ENCODE measurements around the gene MTR. TPM values are rescaled to one million over a fixed set of nuclear protein-coding genes. Genes with fewer than 3 reads are reported as not detected.

MTR gene
- 10 to 100 TPM; 42.9 to 78.8 (median 49.4) TPM for total RNA-seq
- polyA plus RNA-seq: 10 to 100 TPM; 19.8 to 23.0 TPM
- total RNA-seq: 229 reads per million, percentile 94 among the genes with 10 or more reads in this experiment

DNA sequence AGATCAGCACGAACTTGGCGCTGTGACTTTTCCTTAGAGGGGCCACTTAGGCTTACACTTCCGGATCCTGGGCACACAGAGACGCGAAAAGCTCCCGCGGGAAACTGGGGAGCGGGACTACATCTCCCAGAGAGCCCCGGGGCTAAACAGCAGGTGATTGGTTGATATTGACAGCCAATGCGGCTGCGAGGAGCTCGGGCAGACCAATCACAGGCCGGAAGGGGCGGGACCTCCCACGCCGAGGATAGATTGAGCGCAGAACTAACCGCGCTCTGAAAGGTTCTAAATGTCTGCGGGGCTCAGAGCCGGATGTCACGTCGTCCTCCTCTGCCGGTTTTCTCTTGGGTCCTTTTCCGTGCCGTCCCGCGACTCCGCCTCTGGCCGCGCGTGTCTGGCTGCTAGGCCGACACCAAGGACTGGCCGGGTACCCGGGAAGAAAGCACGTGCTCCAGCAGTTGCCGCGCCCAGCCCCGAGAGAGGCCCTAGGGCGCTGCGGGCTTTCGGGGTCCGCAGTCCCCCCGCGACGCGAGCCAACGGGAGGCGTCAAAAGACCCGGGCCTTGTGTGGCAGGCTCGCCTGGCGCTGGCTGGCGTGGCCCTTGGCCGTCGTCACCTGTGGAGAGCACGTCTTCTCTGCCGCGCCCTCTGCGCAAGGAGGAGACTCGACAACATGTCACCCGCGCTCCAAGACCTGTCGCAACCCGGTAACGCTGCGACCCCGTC, at the start of gene MTR:
Gene MTR, plus strand, starts transcription at position 258 of the 722 bp plus-strand sequence. Its CDS starts 412 bp downstream, at position 670.
- Mint-ChIP-seq H3K27me3 (peaks cover 0 to 13% (median 0%) of the 10 kb centered on the region in 5 donors), H3K4me1 (peaks cover 14 to 49% (median 41%) of the 10 kb centered on the region in 7 donors), H3K27ac (peak within 1 kb of the TSS; percentile 93 to 100 (median 97)), H3K4me3 (peak within 1 kb of the TSS; percentile 87 to 99 (median 95)), H3K9me3 (no peaks in the 10 kb centered on the region), H3K36me3 (peaks cover 0 to 7% (median 0%) of the 10 kb centered on the region in 5 donors)
- DNase-seq (peak; percentile 84 to 97 (median 96)), ATAC-seq (peak; percentile 95)
- no peaks in the 10 kb centered on the region for H3K27me3 ChIP-seq (ENCODE audit: control insufficient read depth in 2 of 2, insufficient read depth in 2 of 2, low read length in 2 of 2)
- ChIA-PET CTCF (interaction anchor here (0.7 kb wide), 1 partner anchor 556 kb away, joined by 3 read pairs; no protein-coding TSS in a partner anchor), POLR2A (interaction anchor here (0.6 to 1.4 kb wide), 13 partner anchors 8 to 511 kb away, joined by 3 to 7 read pairs (median 3); partner anchors contain the start of gene HEATR1)
- H3K9me3 ChIP-seq (ENCODE audit: control insufficient read depth in 2 of 3, low read length in 3 of 3): no peaks in the 10 kb centered on the region
- peak within 1 kb of the TSS; percentile 98 for H3K27ac ChIP-seq (ENCODE audit: low read depth, low read length)
- peaks cover 0 to 6% (median 0%) of the 10 kb centered on the region in 3 experiments for H3K36me3 ChIP-seq (ENCODE audit: control insufficient read depth in 2 of 3, insufficient read depth in 3 of 3, low read length in 3 of 3)
- intact Hi-C loops (cut with micrococcal nuclease): loop anchor here (1.0 to 10.0 kb wide), 13 partner anchors 36 to 1670 kb away; partner anchors contain the start of genes ARID4B (in 2 of the 2), GGPS1 (in 2 of the 2), HEATR1 (in 2 of the 2) and ACTN2 (in 1 of the 2)
- peak within 1 kb of the TSS; percentile 61 for H3K4me3 ChIP-seq (ENCODE audit: low read length)
- H3K4me1 ChIP-seq (ENCODE audit: control insufficient read depth in 2 of 2, insufficient read depth in 2 of 2, low read length in 2 of 2): peaks cover 13 to 14% of the 10 kb centered on the region in 2 donors

DNA sequence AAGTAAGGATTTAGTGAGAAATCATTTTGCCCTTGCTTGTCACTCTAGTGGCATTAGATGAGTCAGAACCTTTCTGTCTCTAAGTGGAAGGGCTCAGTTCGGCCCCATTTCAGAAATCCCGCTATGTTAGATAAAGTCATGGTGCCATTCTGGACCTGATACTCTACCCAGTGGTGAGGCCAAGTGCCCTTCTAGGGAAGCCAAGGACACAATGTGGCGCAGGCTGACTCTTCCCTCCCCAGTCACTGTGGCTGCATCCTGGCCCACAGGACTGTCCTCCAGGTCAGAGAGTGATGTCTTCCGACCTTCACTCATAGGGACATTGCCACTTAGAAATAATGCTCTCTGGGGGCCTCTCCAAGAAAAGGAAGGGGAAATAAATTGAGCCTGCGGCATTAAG, 48.3 kb upstream of the MTR start:
- Histone ChIP-seq H3K36me3 (ENCODE audit: control insufficient read depth in 2 of 3, insufficient read depth in 3 of 3, low read length in 3 of 3) (no peaks in the 10 kb centered on the region), H3K4me3 (ENCODE audit: low read length) (no peak overlapping the region), H3K27ac (ENCODE audit: low read depth, low read length) (no peak overlapping the region), H3K9me3 (ENCODE audit: control insufficient read depth in 2 of 3, low read length in 3 of 3) (no peaks in the 10 kb centered on the region), H3K4me1 (ENCODE audit: control insufficient read depth in 2 of 2, insufficient read depth in 2 of 2, low read length in 2 of 2) (no peaks in the 10 kb centered on the region), H3K27me3 (ENCODE audit: control insufficient read depth in 2 of 2, insufficient read depth in 2 of 2, low read length in 2 of 2) (no peaks in the 10 kb centered on the region)
- ATAC-seq (no peak), DNase-seq (no peak)
- Mint-ChIP-seq H3K4me3 (no peak overlapping the region), H3K27ac (no peak overlapping the region), H3K4me1 (no peaks in the 10 kb centered on the region), H3K36me3 (no peaks in the 10 kb centered on the region), H3K9me3 (no peaks in the 10 kb centered on the region), H3K27me3 (peaks cover 2 to 16% (median 10%) of the 10 kb centered on the region in 5 donors)
- intact Hi-C loops (cut with micrococcal nuclease): no loop called here
- ChIA-PET CTCF (no interaction called here), POLR2A (no interaction called here)

DNA sequence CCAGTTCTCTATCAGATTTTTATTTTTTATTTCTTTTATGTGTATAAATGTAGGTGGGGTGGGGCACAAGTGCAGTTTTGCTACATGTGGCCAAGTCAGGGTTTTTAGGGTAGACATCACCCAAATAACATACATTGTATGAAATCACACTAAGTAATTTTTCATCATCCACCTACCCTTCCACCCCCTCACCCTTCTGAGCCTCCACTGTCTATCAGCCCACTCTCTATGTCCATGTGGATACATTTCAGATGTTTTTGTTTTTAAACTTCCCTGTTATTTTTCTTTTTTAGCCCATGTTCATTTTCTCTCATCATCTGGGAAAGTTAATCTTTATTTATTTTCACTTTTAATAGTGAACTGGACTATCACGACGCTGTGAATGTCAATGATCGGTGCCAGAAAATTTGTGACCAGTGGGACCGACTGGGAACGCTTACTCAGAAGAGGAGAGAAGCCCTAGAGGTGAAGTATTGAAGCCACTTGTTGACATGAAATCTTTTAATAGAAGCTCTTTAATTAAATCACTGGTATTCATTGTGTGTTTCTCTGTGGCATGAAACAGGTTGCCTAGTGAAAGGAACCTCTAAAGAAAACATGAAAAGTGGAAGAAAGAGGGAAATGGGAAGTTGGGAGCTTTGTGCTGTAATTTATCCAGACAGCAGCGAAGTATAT, 47.6 kb upstream of the MTR start:
- H3K9me3 Mint-ChIP-seq: no peaks in the 10 kb centered on the region
- H3K36me3 ChIP-seq (ENCODE audit: control insufficient read depth in 2 of 3, insufficient read depth in 3 of 3, low read length in 3 of 3): no peaks in the 10 kb centered on the region
- ChIA-PET CTCF (no interaction called here), POLR2A (no interaction called here)
- H3K9me3 ChIP-seq (ENCODE audit: control insufficient read depth in 2 of 3, low read length in 3 of 3): no peaks in the 10 kb centered on the region
- H3K27ac ChIP-seq (ENCODE audit: low read depth, low read length): no peak overlapping the region
- peaks cover 2 to 20% (median 10%) of the 10 kb centered on the region in 5 donors for H3K27me3 Mint-ChIP-seq
- H3K4me3 Mint-ChIP-seq: no peak overlapping the region
- no peak for ATAC-seq
- DNase-seq: no peak
- H3K4me1 Mint-ChIP-seq: no peaks in the 10 kb centered on the region
- no peaks in the 10 kb centered on the region for H3K36me3 Mint-ChIP-seq
- intact Hi-C loops (cut with micrococcal nuclease): no loop called here
- H3K27me3 ChIP-seq (ENCODE audit: control insufficient read depth in 2 of 2, insufficient read depth in 2 of 2, low read length in 2 of 2): no peaks in the 10 kb centered on the region
- no peak overlapping the region for H3K27ac Mint-ChIP-seq
- no peak overlapping the region for H3K4me3 ChIP-seq (ENCODE audit: low read length)
- no peaks in the 10 kb centered on the region for H3K4me1 ChIP-seq (ENCODE audit: control insufficient read depth in 2 of 2, insufficient read depth in 2 of 2, low read length in 2 of 2)

DNA sequence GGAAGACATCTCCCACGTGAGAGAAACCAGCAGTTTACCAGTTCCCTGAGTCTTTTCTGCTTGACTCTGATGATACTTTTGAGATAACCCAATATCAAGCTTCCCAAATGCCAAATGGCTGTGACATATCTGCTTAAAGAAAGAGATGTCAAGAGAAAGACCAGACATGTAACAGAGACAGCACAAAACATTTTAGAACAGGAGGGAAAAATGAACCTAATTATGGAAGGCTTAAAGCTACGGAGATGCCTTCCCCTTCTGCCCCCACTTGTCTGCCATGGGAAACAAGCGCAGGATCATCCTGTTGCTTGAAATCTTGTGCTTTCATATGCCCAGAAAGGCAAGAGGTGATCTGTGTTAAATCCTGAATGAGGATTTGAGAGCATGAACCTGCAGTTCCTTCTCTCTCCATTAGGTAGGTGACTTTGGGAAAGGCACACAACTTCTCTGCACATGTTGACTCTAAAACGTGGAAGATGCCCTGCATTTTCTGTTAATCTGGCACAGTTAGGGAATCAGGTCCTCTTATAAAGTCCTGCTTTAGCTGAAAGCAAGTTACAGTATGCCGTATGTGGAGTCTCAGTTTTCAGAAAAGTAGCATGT, 46.7 kb upstream of the MTR start:
- ChIA-PET CTCF (no interaction called here), POLR2A (interaction anchor here (1.1 kb wide), 1 partner anchor 13 kb away, joined by 3 read pairs; no protein-coding TSS in a partner anchor)
- ATAC-seq (no peak), DNase-seq (no peak)
- Histone ChIP-seq H3K4me1 (ENCODE audit: control insufficient read depth in 2 of 2, insufficient read depth in 2 of 2, low read length in 2 of 2) (no peaks in the 10 kb centered on the region), H3K4me3 (ENCODE audit: low read length) (no peak overlapping the region), H3K27ac (ENCODE audit: low read depth, low read length) (no peak overlapping the region), H3K9me3 (ENCODE audit: control insufficient read depth in 2 of 3, low read length in 3 of 3) (no peaks in the 10 kb centered on the region), H3K27me3 (ENCODE audit: control insufficient read depth in 2 of 2, insufficient read depth in 2 of 2, low read length in 2 of 2) (no peaks in the 10 kb centered on the region), H3K36me3 (ENCODE audit: control insufficient read depth in 2 of 3, insufficient read depth in 3 of 3, low read length in 3 of 3) (no peaks in the 10 kb centered on the region)
- intact Hi-C loops (cut with micrococcal nuclease): no loop called here
- Mint-ChIP-seq H3K4me3 (no peak overlapping the region), H3K4me1 (no peaks in the 10 kb centered on the region), H3K27me3 (peaks cover 2 to 20% (median 5%) of the 10 kb centered on the region in 5 donors), H3K36me3 (no peaks in the 10 kb centered on the region), H3K9me3 (no peaks in the 10 kb centered on the region), H3K27ac (no peak overlapping the region)

DNA sequence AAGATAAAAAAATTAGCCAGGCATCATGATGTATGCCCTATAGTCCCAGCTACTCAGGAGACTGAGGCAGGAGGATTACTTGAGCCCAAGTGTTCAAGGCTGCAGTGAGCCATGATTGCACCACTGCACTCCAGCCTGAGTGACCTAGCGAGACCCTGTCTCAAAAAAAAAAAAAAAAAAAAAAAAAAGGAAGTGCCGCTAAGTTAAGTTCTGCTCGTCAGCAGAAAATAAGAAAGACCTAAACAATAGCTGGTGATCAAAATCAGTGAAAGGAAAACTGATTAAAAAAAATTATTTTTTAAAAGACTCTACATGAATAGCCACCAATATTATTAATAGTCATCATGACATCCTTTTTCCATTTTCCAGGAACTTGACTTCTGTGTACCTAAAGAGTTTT, 44.2 kb upstream of the MTR start:
- no peaks in the 10 kb centered on the region for H3K9me3 Mint-ChIP-seq
- no peaks in the 10 kb centered on the region for H3K4me1 Mint-ChIP-seq
- H3K27me3 Mint-ChIP-seq: peaks cover 2 to 20% (median 5%) of the 10 kb centered on the region in 5 donors
- H3K36me3 Mint-ChIP-seq: no peaks in the 10 kb centered on the region
- H3K27ac Mint-ChIP-seq: no peak overlapping the region
- H3K4me3 Mint-ChIP-seq: no peak overlapping the region
- ATAC-seq: no peak
- intact Hi-C loops (cut with micrococcal nuclease): no loop called here
- H3K4me1 ChIP-seq (ENCODE audit: control insufficient read depth in 2 of 2, insufficient read depth in 2 of 2, low read length in 2 of 2): no peaks in the 10 kb centered on the region
- H3K9me3 ChIP-seq (ENCODE audit: control insufficient read depth in 2 of 3, low read length in 3 of 3): no peaks in the 10 kb centered on the region
- H3K27me3 ChIP-seq (ENCODE audit: control insufficient read depth in 2 of 2, insufficient read depth in 2 of 2, low read length in 2 of 2): no peaks in the 10 kb centered on the region
- no peaks in the 10 kb centered on the region for H3K36me3 ChIP-seq (ENCODE audit: control insufficient read depth in 2 of 3, insufficient read depth in 3 of 3, low read length in 3 of 3)
- no peak overlapping the region for H3K27ac ChIP-seq (ENCODE audit: low read depth, low read length)
- ChIA-PET CTCF (interaction anchor here (0.7 kb wide), 1 partner anchor 108 kb away, joined by 4 read pairs; no protein-coding TSS in a partner anchor), POLR2A (no interaction called here)
- no peak overlapping the region for H3K4me3 ChIP-seq (ENCODE audit: low read length)
- DNase-seq: no peak

DNA sequence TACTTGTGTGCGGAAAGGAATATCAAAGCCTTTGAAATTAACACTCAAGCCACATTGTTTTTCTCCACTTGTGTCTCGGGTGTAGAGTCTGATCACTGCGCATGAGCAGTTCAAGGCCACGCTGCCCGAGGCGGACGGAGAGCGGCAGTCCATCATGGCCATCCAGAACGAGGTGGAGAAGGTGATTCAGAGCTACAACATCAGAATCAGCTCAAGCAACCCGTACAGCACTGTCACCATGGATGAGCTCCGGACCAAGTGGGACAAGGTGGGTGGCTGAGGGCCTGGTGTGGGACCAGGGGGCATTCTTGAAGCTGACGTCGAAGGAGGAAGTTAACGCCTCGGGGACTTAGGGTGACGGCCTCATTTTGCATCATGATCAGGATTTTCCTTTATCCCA, 43.7 kb upstream of the MTR start:
- ChIA-PET CTCF (interaction anchor here (0.7 kb wide), 1 partner anchor 107 kb away, joined by 4 read pairs; no protein-coding TSS in a partner anchor), POLR2A (no interaction called here)
- no peak overlapping the region for H3K4me3 ChIP-seq (ENCODE audit: low read length)
- no peak for ATAC-seq
- Mint-ChIP-seq H3K4me1 (no peaks in the 10 kb centered on the region), H3K27ac (no peak overlapping the region), H3K9me3 (no peaks in the 10 kb centered on the region), H3K4me3 (no peak overlapping the region), H3K36me3 (no peaks in the 10 kb centered on the region), H3K27me3 (peaks cover 2 to 20% (median 5%) of the 10 kb centered on the region in 5 donors)
- H3K9me3 ChIP-seq (ENCODE audit: control insufficient read depth in 2 of 3, low read length in 3 of 3): no peaks in the 10 kb centered on the region
- no peak overlapping the region for H3K27ac ChIP-seq (ENCODE audit: low read depth, low read length)
- DNase-seq: no peak
- no peaks in the 10 kb centered on the region for H3K36me3 ChIP-seq (ENCODE audit: control insufficient read depth in 2 of 3, insufficient read depth in 3 of 3, low read length in 3 of 3)
- H3K4me1 ChIP-seq (ENCODE audit: control insufficient read depth in 2 of 2, insufficient read depth in 2 of 2, low read length in 2 of 2): no peaks in the 10 kb centered on the region
- H3K27me3 ChIP-seq (ENCODE audit: control insufficient read depth in 2 of 2, insufficient read depth in 2 of 2, low read length in 2 of 2): no peaks in the 10 kb centered on the region
- intact Hi-C loops (cut with micrococcal nuclease): no loop called here
